Measurements from ENCODE around the gene USP54. TPM values are rescaled to one million over a fixed set of nuclear protein-coding genes. Genes with fewer than 3 reads are reported as not detected.
"Not testable (repeated sequence)": the region's sequence is repeated elsewhere in the genome, so short reads cannot be mapped to it uniquely, and the experiment has no call there.

USP54 gene
- total and polyA plus RNA-seq, 12 donors = 7.3 to 26.8 (median 14.8) TPM

DNA sequence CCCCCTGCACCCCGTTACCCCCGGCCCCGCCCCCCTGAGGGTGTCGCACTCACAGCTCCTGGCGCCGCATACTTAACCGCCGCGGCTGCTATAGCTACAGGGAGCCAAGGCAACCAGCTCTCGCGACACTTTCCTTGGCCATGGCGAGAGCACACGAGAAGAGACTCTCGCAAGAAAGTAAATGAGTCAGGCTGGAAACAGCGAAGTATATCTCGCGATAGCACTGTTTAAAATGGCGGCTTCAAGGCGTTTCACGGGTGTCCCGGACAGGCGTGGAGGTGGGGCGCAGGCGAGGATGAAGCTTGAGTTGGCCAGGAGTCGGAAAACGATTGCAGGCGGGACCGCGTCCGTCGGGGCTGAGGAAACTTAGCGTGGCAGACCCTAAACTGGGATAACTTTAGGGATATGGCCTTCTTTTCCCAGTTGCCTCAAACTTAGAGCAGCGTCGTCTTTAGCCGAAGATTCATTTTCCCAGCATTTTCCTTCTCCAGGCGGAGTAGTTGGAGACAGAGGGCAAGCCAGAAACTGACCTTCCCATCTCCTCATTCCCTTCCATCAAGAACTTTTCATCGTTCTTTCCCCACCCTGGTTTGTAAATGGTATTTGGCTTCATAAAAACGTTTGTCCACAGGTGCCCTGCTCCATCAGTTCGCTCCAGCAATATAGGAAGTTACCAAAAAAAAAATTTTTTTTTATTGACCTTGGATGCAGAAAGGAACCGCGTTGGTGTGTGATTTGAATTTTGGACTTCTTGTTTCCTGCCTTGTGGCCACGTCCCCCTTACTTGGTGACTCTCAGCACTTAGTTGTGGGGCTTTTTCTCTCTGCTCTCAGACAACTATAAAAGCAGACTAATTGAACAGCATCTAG is 35.0 kb upstream of the USP54 start:
- H3K27me3 ChIP-seq = no peaks in the 10 kb centered on the region
- H3K4me1 ChIP-seq (replicated peaks in 1 of 2) = peaks cover 6 to 8% of the 10 kb centered on the region in 2 donors
- H3K9me3 ChIP-seq (replicated peaks in 1 of 3) = no peaks in the 10 kb centered on the region
- WGBS, 4 donors = 2 to 5% (median 3%) methylated on average over 29 to 42 of the region's 42 CpGs
- intact Hi-C loops (cut with DNase I) = no loop called here
- peak in 1 of 2 donors; percentile 72 for TF ChIP-seq POLR2A (IDR thresholded peaks at IDR 0.05)
- TF ChIP-seq, protein P1, sequence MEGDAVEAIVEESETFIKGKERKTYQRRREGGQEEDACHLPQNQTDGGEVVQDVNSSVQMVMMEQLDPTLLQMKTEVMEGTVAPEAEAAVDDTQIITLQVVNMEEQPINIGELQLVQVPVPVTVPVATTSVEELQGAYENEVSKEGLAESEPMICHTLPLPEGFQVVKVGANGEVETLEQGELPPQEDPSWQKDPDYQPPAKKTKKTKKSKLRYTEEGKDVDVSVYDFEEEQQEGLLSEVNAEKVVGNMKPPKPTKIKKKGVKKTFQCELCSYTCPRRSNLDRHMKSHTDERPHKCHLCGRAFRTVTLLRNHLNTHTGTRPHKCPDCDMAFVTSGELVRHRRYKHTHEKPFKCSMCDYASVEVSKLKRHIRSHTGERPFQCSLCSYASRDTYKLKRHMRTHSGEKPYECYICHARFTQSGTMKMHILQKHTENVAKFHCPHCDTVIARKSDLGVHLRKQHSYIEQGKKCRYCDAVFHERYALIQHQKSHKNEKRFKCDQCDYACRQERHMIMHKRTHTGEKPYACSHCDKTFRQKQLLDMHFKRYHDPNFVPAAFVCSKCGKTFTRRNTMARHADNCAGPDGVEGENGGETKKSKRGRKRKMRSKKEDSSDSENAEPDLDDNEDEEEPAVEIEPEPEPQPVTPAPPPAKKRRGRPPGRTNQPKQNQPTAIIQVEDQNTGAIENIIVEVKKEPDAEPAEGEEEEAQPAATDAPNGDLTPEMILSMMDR (IDR thresholded peaks at IDR 0.05) = no peak
- H3K36me3 ChIP-seq (replicated peaks in 1 of 2) = no peaks in the 10 kb centered on the region
- H3K4me3 ChIP-seq = peak overlapping the region; percentile 69 to 95 (median 80)
- peak; percentile 93 to 99 (median 95) for DNase-seq
- peak overlapping the region; percentile 30 to 81 (median 65) for H3K27ac ChIP-seq

DNA sequence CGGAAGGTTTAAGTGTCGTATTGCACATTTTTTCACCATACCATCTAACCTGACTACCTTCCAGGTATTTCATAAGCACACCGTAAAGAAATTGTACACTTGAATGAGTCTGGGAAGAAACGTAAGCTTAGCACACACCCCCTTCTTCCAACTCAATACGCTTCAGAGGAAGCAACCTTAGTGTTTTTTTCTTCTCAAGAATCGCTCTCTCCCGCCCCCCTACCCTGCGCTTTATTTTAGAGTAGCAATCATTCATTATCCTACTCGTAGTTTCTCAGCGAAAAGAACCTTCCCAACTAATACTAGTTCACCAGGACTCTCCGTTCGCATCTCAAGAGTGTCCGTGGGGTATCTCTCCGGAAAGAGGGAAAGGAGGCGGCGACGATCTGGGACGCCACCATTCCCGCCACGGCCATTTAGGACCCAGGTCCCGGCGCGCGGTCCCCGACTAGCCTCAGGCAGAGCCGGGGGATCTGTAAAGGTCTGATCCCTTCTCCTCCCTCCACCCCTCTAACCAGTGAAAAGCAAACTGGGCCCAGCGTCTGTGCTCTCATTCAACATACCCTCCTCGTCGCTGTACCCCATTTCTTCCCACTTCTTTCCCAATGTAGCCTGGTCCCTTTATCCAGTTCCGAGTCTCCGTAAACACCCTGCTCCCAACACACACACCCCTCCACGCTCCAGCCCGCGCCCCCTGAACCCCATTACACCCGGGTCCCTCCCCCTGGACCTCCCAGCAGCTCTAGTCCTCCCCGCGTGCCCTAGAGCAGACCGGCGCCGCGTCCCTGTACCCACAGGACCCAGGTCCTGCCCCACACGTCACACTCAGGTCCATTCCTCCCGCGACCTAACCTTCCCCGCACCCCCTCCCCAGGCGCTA is 34.1 kb upstream of the USP54 start:
- TF ChIP-seq POLR2A (IDR thresholded peaks at IDR 0.05) = no peak
- TF ChIP-seq, protein P1 (IDR thresholded peaks at IDR 0.05) = no peak
- no peaks in the 10 kb centered on the region for H3K36me3 ChIP-seq (replicated peaks in 1 of 2)
- H3K9me3 ChIP-seq (replicated peaks in 1 of 3) = no peaks in the 10 kb centered on the region
- H3K27ac ChIP-seq = peak overlapping the region in 3 of 5 donors; percentile 44 to 81 (median 79)
- 1% methylated on average over 42 to 46 of the region's 46 CpGs for WGBS, 4 donors
- H3K27me3 ChIP-seq = no peaks in the 10 kb centered on the region
- peaks cover 6 to 8% of the 10 kb centered on the region in 2 donors for H3K4me1 ChIP-seq (replicated peaks in 1 of 2)
- peak in 6 of 7 donors; percentile 13 to 33 (median 23) for DNase-seq
- H3K4me3 ChIP-seq = peak overlapping the region; percentile 69 to 95 (median 80)
- intact Hi-C loops (cut with DNase I) = no loop called here

DNA sequence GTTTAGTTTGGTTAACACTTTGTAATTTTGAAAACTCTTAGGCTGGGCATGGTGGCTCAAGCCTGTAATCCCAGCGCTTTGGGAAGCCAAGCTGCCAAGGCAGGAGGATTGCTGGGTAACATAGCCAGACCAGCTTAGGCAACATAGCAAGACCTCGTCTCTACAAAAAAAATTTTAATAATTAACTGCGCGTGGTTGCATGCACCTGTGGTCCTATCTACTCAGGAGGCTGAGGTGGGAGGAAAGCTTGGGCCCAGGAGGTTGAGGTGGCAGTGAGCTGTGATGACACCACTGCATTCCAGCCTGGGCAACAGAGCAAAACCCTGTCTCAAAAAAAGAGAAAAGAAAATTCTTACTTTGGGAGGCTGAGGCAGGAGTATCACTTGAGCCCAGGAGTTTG is 31.9 kb upstream of the USP54 start:
- TF ChIP-seq POLR2A (IDR thresholded peaks at IDR 0.05) = no peak
- TF ChIP-seq, protein P1 (IDR thresholded peaks at IDR 0.05) = no peak
- DNase-seq = no peak
- 95 to 98% (median 96%) methylated on average over 4 of the region's 4 CpGs for WGBS, 4 donors
- Histone ChIP-seq H3K4me3 (no peak overlapping the region), H3K9me3 (replicated peaks in 1 of 3) (no peaks in the 10 kb centered on the region), H3K4me1 (replicated peaks in 1 of 2) (peaks cover 6 to 8% of the 10 kb centered on the region in 2 donors), H3K27me3 (no peaks in the 10 kb centered on the region), H3K36me3 (replicated peaks in 1 of 2) (no peaks in the 10 kb centered on the region), H3K27ac (no peak overlapping the region)
- intact Hi-C loops (cut with DNase I) = no loop called here

DNA sequence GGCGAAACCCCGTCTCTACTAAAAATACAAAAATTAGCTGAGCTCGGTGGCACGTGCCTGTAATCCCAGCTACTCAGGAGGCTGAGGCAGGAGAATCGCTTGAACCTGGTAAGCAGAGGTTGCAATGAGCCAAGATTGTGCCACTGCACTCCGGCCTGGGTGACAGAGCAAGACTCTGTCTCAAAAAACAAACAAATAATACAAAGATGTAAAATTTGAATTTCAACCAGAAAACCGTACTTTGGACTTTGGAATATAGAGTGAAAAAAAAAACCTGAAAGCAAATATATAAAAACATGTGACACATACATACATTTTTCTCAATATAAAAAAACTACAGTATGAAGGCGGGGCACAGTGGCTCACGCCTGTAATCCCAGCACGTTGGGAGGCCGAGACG is 29.8 kb upstream of the USP54 start:
- 93 to 95% (median 94%) methylated on average over 12 of the region's 12 CpGs for WGBS, 4 donors
- H3K4me3 ChIP-seq; intact Hi-C loops (cut with DNase I); H3K36me3 ChIP-seq (replicated peaks in 1 of 2); H3K4me1 ChIP-seq (replicated peaks in 1 of 2); H3K27me3 ChIP-seq; H3K27ac ChIP-seq; H3K9me3 ChIP-seq (replicated peaks in 1 of 3); DNase-seq: not testable (repeated sequence)

DNA sequence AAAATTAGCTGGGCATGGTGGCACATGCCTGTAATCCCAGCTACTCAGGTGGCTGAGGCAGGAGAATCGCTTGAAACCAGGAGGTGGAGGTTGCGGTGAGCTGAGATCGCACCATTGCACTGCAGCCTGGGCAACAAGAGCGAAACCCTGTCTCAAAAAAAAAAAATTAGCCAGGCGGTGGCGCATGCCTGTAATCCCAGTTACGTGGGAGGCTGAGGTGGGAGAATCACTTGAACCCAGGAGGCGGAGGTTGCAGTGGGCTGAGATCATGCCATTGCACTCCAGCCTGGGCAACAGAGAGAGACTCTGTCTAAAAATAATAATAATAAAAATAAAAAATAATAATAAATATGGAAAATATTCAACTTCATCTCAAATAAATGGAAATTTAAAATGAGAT is 26.0 kb upstream of the USP54 start:
- 95 to 96% (median 96%) methylated on average over 7 to 8 of the region's 8 CpGs for WGBS, 4 donors
- H3K27me3 ChIP-seq; H3K4me1 ChIP-seq (replicated peaks in 1 of 2); H3K9me3 ChIP-seq (replicated peaks in 1 of 3); intact Hi-C loops (cut with DNase I); H3K36me3 ChIP-seq (replicated peaks in 1 of 2); H3K4me3 ChIP-seq; H3K27ac ChIP-seq: not testable (repeated sequence)
- DNase-seq = peak in 1 of 7 donors; percentile 3
